Natural killer cell (primary cell): ENCODE results near the gene IL36G. TPM values are rescaled to one million over a fixed set of nuclear protein-coding genes. Genes with fewer than 3 reads are reported as not detected.

ENCODE experiments used
- ATAC-seq, 3 donors: fragments of 150-1000 bp in 2 of 3; fragments of 200-7000 bp in 1 of 3; cut with Tn5 transposase; 1 replicate in 1 of 3; 2 replicates in 2 of 3; pipeline ENCODE4 v1.10.0; 2021; ENCODE audit warnings: mild to moderate bottlenecking in 2 of 3, moderate library complexity in 2 of 3
- DNase-seq, 2 donors: peaks; one replicate each; pipeline versions ENCODE4 v3.0.0 to v3.0.0-alpha.2; 2013 to 2021; ENCODE audit warnings: mixed read lengths in 1 of 2
- H3K27ac ChIP-seq: one replicate; pipeline ENCODE4 v1.5.1; 2013; ENCODE audit warnings: mild to moderate bottlenecking, low read length
- H3K27me3 ChIP-seq: one replicate; pipeline ENCODE4 v1.6.1; 2013; ENCODE audit warnings: low read length; ENCODE audit not compliant: control insufficient read depth, insufficient read depth
- H3K36me3 ChIP-seq: one replicate; pipeline ENCODE4 v1.6.1; 2013; ENCODE audit warnings: low read length; ENCODE audit not compliant: control insufficient read depth, insufficient read depth
- H3K4me1 ChIP-seq: one replicate; pipeline ENCODE4 v1.6.1; 2013; ENCODE audit warnings: low read length; ENCODE audit not compliant: control insufficient read depth, insufficient read depth
- H3K4me3 ChIP-seq: one replicate; pipeline ENCODE4 v1.5.1; 2013; ENCODE audit warnings: low read length
- H3K9me3 ChIP-seq: one replicate; pipeline ENCODE4 v1.6.1; 2013; ENCODE audit warnings: low read length; ENCODE audit not compliant: control insufficient read depth, insufficient read depth
- H3K27ac Mint-ChIP-seq, 2 donors: one replicate each; pipeline ENCODE4 v1.8.0; 2022; ENCODE audit warnings: mild to moderate bottlenecking in 2 of 2, mixed read lengths in 2 of 2, moderate library complexity in 1 of 2
- H3K27me3 Mint-ChIP-seq, 2 donors: one replicate each; pipeline ENCODE4 v1.8.0; 2022; ENCODE audit warnings: low read depth in 2 of 2, mixed read lengths in 2 of 2
- H3K36me3 Mint-ChIP-seq: one replicate; pipeline ENCODE4 v1.8.0; 2022; ENCODE audit warnings: mixed read lengths
- H3K4me1 Mint-ChIP-seq, 2 donors: one replicate each; pipeline ENCODE4 v1.8.0; 2022; ENCODE audit warnings: mixed read lengths in 2 of 2
- H3K4me3 Mint-ChIP-seq: one replicate; pipeline ENCODE4 v1.8.0; 2022; ENCODE audit warnings: mild to moderate bottlenecking, moderate library complexity, mixed read lengths
- H3K9me3 Mint-ChIP-seq, 2 donors: one replicate each; pipeline ENCODE4 v1.8.0; 2022; ENCODE audit warnings: mixed read lengths in 2 of 2
- CTCF ChIP-seq: fragments of 200-600 bp; IDR thresholded peaks from one replicate; pipeline ENCODE4 v1.8.0; 2022; ENCODE audit warnings: antibody characterized with exemption
- WGBS: methylation state at CpG from one replicate; pipeline ENCODE4 v1.1.7; 2013; ENCODE audit warnings: missing lambda C conversion rate; ENCODE audit not compliant: insufficient coverage; 5-methylcytosine and 5-hydroxymethylcytosine counted together
- intact Hi-C: fragments of 100-400 bp; cut with micrococcal nuclease; formaldehyde crosslinking; loops from one replicate; pipeline ENCODE4 v1.14.2; 2022
- total RNA-seq, 4 donors: library from RNA; stranded (reverse); fragments of 120-200 nt in 1 of 4; gene quantifications; one replicate each; pipeline versions ENCODE4 v1.2.3 to v1.2.4, GENCODE V29; 2013 to 2022

The IL36G gene
- total RNA-seq, 3 donors from 2014 or later (not counting 1 experiment from before 2014, with no cell fraction given), result not detected

- intact Hi-C loops, result no loop called here
- no peak for TF ChIP-seq CTCF
- no peak overlapping the region for H3K4me3 Mint-ChIP-seq
Observed at GRCh38 chr2:113018509-113018908, 40.7 kb downstream of the IL36G start.

GRCh38 chr2:113021312-113021711 is 43.5 kb downstream of the IL36G start:
- DNase-seq, result no peak
- no peaks in the 10 kb centered on the region for H3K27me3 ChIP-seq
- no peaks in the 10 kb centered on the region for H3K36me3 Mint-ChIP-seq
- no peak overlapping the region for H3K4me3 Mint-ChIP-seq
- intact Hi-C loops, result no loop called here
- H3K4me1 Mint-ChIP-seq, result no peaks in the 10 kb centered on the region
- no peaks in the 10 kb centered on the region for H3K9me3 ChIP-seq
- TF ChIP-seq CTCF, result no peak
- WGBS, result 73% methylated on average over 4 of the region's 4 CpGs
- no peak overlapping the region for H3K4me3 ChIP-seq
- no peak overlapping the region for H3K27ac Mint-ChIP-seq
- ATAC-seq, result no peak
- H3K4me1 ChIP-seq, result no peaks in the 10 kb centered on the region
- H3K9me3 Mint-ChIP-seq, result no peaks in the 10 kb centered on the region
- H3K27ac ChIP-seq, result no peak overlapping the region
- peaks cover 40 to 60% of the 10 kb centered on the region in 2 donors for H3K27me3 Mint-ChIP-seq
- H3K36me3 ChIP-seq, result no peaks in the 10 kb centered on the region

More at GRCh38 chr2:113018509-113018908, 40.7 kb downstream of the IL36G start:
- no peak overlapping the region for H3K27ac Mint-ChIP-seq
- H3K4me1 Mint-ChIP-seq, result no peaks in the 10 kb centered on the region
- no peak for DNase-seq
- no peaks in the 10 kb centered on the region for H3K9me3 Mint-ChIP-seq
- H3K27me3 Mint-ChIP-seq, result peaks cover 37 to 45% of the 10 kb centered on the region in 2 donors
- no peaks in the 10 kb centered on the region for H3K9me3 ChIP-seq
- ATAC-seq, result no peak
- no peaks in the 10 kb centered on the region for H3K36me3 Mint-ChIP-seq
- peaks cover 3% of the 10 kb centered on the region for H3K27me3 ChIP-seq
- no peak overlapping the region for H3K27ac ChIP-seq
- 79% methylated on average over 3 of the region's 3 CpGs for WGBS
- H3K4me3 ChIP-seq, result no peak overlapping the region
- no peaks in the 10 kb centered on the region for H3K4me1 ChIP-seq
- H3K36me3 ChIP-seq, result no peaks in the 10 kb centered on the region

GRCh38 chr2:113024764-113025163 is 47.0 kb downstream of the IL36G start:
- Histone ChIP-seq H3K4me3 (no peak overlapping the region), H3K27ac (no peak overlapping the region), H3K36me3 (no peaks in the 10 kb centered on the region), H3K27me3 (no peaks in the 10 kb centered on the region), H3K9me3 (no peaks in the 10 kb centered on the region), H3K4me1 (no peaks in the 10 kb centered on the region)
- Mint-ChIP-seq H3K36me3 (no peaks in the 10 kb centered on the region), H3K9me3 (no peaks in the 10 kb centered on the region), H3K4me1 (no peaks in the 10 kb centered on the region), H3K27me3 (peaks cover 38 to 52% of the 10 kb centered on the region in 2 donors), H3K4me3 (no peak overlapping the region), H3K27ac (no peak overlapping the region)
- ATAC-seq (no peak), DNase-seq (no peak)
- intact Hi-C loops, result no loop called here
- TF ChIP-seq CTCF, result no peak
- 93% methylated on average over 2 of the region's 2 CpGs for WGBS

- H3K9me3 Mint-ChIP-seq, result no peaks in the 10 kb centered on the region
- TF ChIP-seq CTCF, result no peak
- DNase-seq (no peak), ATAC-seq (no peak)
- H3K27ac Mint-ChIP-seq, result no peak overlapping the region
- Histone ChIP-seq H3K27me3 (no peaks in the 10 kb centered on the region), H3K4me3 (no peak overlapping the region), H3K9me3 (no peaks in the 10 kb centered on the region), H3K27ac (no peak overlapping the region), H3K4me1 (no peaks in the 10 kb centered on the region), H3K36me3 (no peaks in the 10 kb centered on the region)
- intact Hi-C loops, result no loop called here
- H3K27me3 Mint-ChIP-seq, result peaks cover 42 to 57% of the 10 kb centered on the region in 2 donors
- no peaks in the 10 kb centered on the region for H3K4me1 Mint-ChIP-seq
- H3K4me3 Mint-ChIP-seq, result no peak overlapping the region
- no peaks in the 10 kb centered on the region for H3K36me3 Mint-ChIP-seq
- 43% methylated on average over 1 of the region's 2 CpGs for WGBS
Observed at GRCh38 chr2:113025737-113026136, 47.9 kb downstream of the IL36G start.
